Fibroblast of skin of right quadriceps (primary cell): ENCODE measurements around the gene KRTAP5-9.
A peak's percentile ranks its signal among the peaks of the same experiment; 100 is the strongest.
"Not testable (repeated sequence)": the region's sequence is repeated elsewhere in the genome, so short reads cannot be mapped to it uniquely, and the experiment has no call there.

Experiments
- DNase-seq: peaks from one replicate; pipeline ENCODE4 v3.0.0-alpha.2; 2013

KRTAP5-9 gene

GRCh38 chr11:71563406-71563805 lies 15.2 kb downstream of the KRTAP5-9 start:
- peak; percentile 31 for DNase-seq

- DNase-seq, result no peak
These were observed 16.2 kb downstream of the KRTAP5-9 start for GRCh38 chr11:71564430-71564829.

- DNase-seq, result no peak
These were observed 17.0 kb downstream of the KRTAP5-9 start, which contains the start of gene KRTAP5-10 for GRCh38 chr11:71565263-71565662. Gene KRTAP5-10, plus strand, starts transcription at chr11:71565563. Its CDS starts 25 bp downstream, at chr11:71565588.

- no peak for DNase-seq
These were observed 17.9 kb downstream of the KRTAP5-9 start for GRCh38 chr11:71566081-71566620.

- not testable (repeated sequence) for DNase-seq
These were observed 18.7 kb downstream of the KRTAP5-9 start for GRCh38 chr11:71566626-71567599.

- DNase-seq, result not testable (repeated sequence)
These were observed 19.4 kb downstream of the KRTAP5-9 start for GRCh38 chr11:71567633-71568032.

GRCh38 chr11:71568704-71569349 lies 20.6 kb downstream of the KRTAP5-9 start:
- no peak for DNase-seq

- DNase-seq, result not testable (repeated sequence)
These were observed 23.1 kb downstream of the KRTAP5-9 start for GRCh38 chr11:71571101-71571850.

- no peak for DNase-seq
These were observed 24.6 kb downstream of the KRTAP5-9 start for GRCh38 chr11:71572811-71573210.

GRCh38 chr11:71574418-71574817 lies 26.2 kb downstream of the KRTAP5-9 start:
- DNase-seq, result no peak

GRCh38 chr11:71575723-71576424 lies 27.7 kb downstream of the KRTAP5-9 start:
- no peak for DNase-seq

- not testable (repeated sequence) for DNase-seq
These were observed 28.7 kb downstream of the KRTAP5-9 start for GRCh38 chr11:71576688-71577465.

- DNase-seq, result no peak
These were observed 29.3 kb downstream of the KRTAP5-9 start for GRCh38 chr11:71577469-71578004.

GRCh38 chr11:71579513-71579912 lies 31.3 kb downstream of the KRTAP5-9 start:
- not testable (repeated sequence) for DNase-seq

GRCh38 chr11:71580057-71581003 lies 32.1 kb downstream of the KRTAP5-9 start:
- peak; percentile 69 for DNase-seq

- no peak for DNase-seq
These were observed 33.6 kb downstream of the KRTAP5-9 start for GRCh38 chr11:71581826-71582225.

GRCh38 chr11:71582309-71582895 lies 34.2 kb downstream of the KRTAP5-9 start, which contains the start of gene KRTAP5-11:
Gene KRTAP5-11, minus strand, starts transcription at chr11:71582875. Its CDS starts 38 bp downstream, at chr11:71582837.
- DNase-seq, result no peak

- DNase-seq, result not testable (repeated sequence)
These were observed 34.7 kb downstream of the KRTAP5-9 start for GRCh38 chr11:71582969-71583368.

- not testable (repeated sequence) for DNase-seq
These were observed 37.5 kb downstream of the KRTAP5-9 start for GRCh38 chr11:71585673-71586072.
